ENCODE results near the gene SNTG2. TPM values are rescaled to one million over a fixed set of nuclear protein-coding genes. Genes with fewer than 3 reads are reported as not detected.

SNTG2 gene
- total RNA-seq, 3 donors from 2014 or later (not counting 1 experiment from before 2014, with no cell fraction given): not detected

DNA sequence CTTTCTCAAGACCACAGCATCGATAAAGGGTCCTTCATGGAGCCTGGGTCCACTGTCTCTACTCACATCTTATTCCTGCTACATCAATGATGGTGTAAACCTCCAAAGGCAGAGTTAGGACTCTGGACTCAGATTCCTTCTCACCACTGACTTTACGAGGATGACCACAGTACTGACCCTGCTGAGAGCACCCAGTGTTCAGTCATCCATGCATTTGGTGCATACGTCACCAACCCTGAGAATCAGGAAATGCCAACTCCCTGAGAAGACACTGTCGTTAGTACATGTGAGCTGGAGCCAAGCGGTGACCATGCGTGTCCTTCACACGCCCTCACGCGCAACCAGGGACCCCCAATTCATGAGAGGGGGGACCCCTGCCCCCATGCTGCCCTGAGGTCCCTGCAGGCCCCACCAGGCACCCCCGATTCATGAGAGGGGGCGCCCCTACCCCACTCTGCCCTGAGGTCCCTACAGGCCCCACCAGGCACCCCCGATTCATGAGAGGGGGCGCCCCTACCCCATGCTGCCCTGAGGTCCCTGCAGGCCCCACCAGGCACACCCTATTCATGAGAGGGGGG, 284.2 kb downstream of the SNTG2 start:
- Histone ChIP-seq H3K4me1 (ENCODE audit: control insufficient read depth, insufficient read depth, low read length) (no peaks in the 10 kb centered on the region), H3K27me3 (ENCODE audit: control insufficient read depth, insufficient read depth, low read length) (no peaks in the 10 kb centered on the region), H3K9me3 (ENCODE audit: control insufficient read depth, insufficient read depth, low read length) (no peaks in the 10 kb centered on the region), H3K27ac (ENCODE audit: low read length) (no peak overlapping the region), H3K36me3 (ENCODE audit: control insufficient read depth, insufficient read depth, low read length) (no peaks in the 10 kb centered on the region), H3K4me3 (ENCODE audit: low read length) (no peak overlapping the region)
- DNase-seq (no peak), ATAC-seq (no peak)
- H3K4me3 Mint-ChIP-seq: no peak overlapping the region
- no peaks in the 10 kb centered on the region for H3K9me3 Mint-ChIP-seq
- 92% methylated on average over 11 of the region's 13 CpGs for WGBS (ENCODE audit: insufficient coverage)
- H3K27ac Mint-ChIP-seq: no peak overlapping the region
- no peaks in the 10 kb centered on the region for H3K36me3 Mint-ChIP-seq
- H3K27me3 Mint-ChIP-seq (ENCODE audit: low read depth in 2 of 2): no peaks in the 10 kb centered on the region
- H3K4me1 Mint-ChIP-seq: no peaks in the 10 kb centered on the region
- TF ChIP-seq CTCF (IDR thresholded peaks at IDR 0.05): no peak
- intact Hi-C loops (cut with micrococcal nuclease): no loop called here

DNA sequence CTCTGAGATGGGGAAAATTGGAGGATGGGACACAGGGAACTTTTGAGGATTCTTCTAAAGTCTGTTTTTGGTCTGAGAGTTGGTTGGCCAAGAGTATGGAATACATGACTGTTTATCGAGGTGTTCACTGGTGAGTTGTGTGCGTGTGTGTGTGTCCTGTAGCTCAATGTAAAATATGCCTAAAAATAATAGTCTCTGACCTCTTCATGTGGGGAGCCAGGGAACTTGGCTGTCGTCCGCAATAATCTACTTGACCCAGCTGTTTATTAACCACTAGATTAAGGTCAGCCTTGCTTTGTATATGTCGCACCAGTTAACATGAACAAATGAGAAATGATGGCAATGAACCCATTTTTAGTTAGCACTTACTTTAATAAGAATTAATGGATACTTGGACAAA, 285.2 kb downstream of the SNTG2 start:
- H3K4me3 Mint-ChIP-seq: no peak overlapping the region
- H3K4me1 Mint-ChIP-seq: no peaks in the 10 kb centered on the region
- H3K4me1 ChIP-seq (ENCODE audit: control insufficient read depth, insufficient read depth, low read length): no peaks in the 10 kb centered on the region
- no peak for TF ChIP-seq CTCF (IDR thresholded peaks at IDR 0.05)
- no peaks in the 10 kb centered on the region for H3K9me3 ChIP-seq (ENCODE audit: control insufficient read depth, insufficient read depth, low read length)
- no peaks in the 10 kb centered on the region for H3K36me3 Mint-ChIP-seq
- 92% methylated on average over 4 of the region's 5 CpGs for WGBS (ENCODE audit: insufficient coverage)
- H3K27me3 ChIP-seq (ENCODE audit: control insufficient read depth, insufficient read depth, low read length): no peaks in the 10 kb centered on the region
- no peak overlapping the region for H3K27ac ChIP-seq (ENCODE audit: low read length)
- H3K36me3 ChIP-seq (ENCODE audit: control insufficient read depth, insufficient read depth, low read length): no peaks in the 10 kb centered on the region
- no peaks in the 10 kb centered on the region for H3K9me3 Mint-ChIP-seq
- no peaks in the 10 kb centered on the region for H3K27me3 Mint-ChIP-seq (ENCODE audit: low read depth in 2 of 2)
- DNase-seq (no peak), ATAC-seq (no peak)
- intact Hi-C loops (cut with micrococcal nuclease): no loop called here
- H3K4me3 ChIP-seq (ENCODE audit: low read length): no peak overlapping the region
- H3K27ac Mint-ChIP-seq: no peak overlapping the region

- no peak overlapping the region for H3K4me3 Mint-ChIP-seq
- no peaks in the 10 kb centered on the region for H3K4me1 ChIP-seq (ENCODE audit: control insufficient read depth, insufficient read depth, low read length)
- intact Hi-C loops (cut with micrococcal nuclease): no loop called here
- no peak overlapping the region for H3K27ac Mint-ChIP-seq
- ATAC-seq (no peak), DNase-seq (no peak)
- H3K4me1 Mint-ChIP-seq: no peaks in the 10 kb centered on the region
- no peaks in the 10 kb centered on the region for H3K36me3 Mint-ChIP-seq
- TF ChIP-seq CTCF (IDR thresholded peaks at IDR 0.05): no peak
- no peaks in the 10 kb centered on the region for H3K36me3 ChIP-seq (ENCODE audit: control insufficient read depth, insufficient read depth, low read length)
- no peaks in the 10 kb centered on the region for H3K9me3 Mint-ChIP-seq
- H3K27me3 ChIP-seq (ENCODE audit: control insufficient read depth, insufficient read depth, low read length): no peaks in the 10 kb centered on the region
- no CpG with 5 or more reads among the region's 1 CpG for WGBS (ENCODE audit: insufficient coverage)
- no peak overlapping the region for H3K27ac ChIP-seq (ENCODE audit: low read length)
- no peak overlapping the region for H3K4me3 ChIP-seq (ENCODE audit: low read length)
- H3K27me3 Mint-ChIP-seq (ENCODE audit: low read depth in 2 of 2): no peaks in the 10 kb centered on the region
- no peaks in the 10 kb centered on the region for H3K9me3 ChIP-seq (ENCODE audit: control insufficient read depth, insufficient read depth, low read length)
Measured at GRCh38 chr2:1236606-1237005, 286.0 kb downstream of the SNTG2 start.

DNA sequence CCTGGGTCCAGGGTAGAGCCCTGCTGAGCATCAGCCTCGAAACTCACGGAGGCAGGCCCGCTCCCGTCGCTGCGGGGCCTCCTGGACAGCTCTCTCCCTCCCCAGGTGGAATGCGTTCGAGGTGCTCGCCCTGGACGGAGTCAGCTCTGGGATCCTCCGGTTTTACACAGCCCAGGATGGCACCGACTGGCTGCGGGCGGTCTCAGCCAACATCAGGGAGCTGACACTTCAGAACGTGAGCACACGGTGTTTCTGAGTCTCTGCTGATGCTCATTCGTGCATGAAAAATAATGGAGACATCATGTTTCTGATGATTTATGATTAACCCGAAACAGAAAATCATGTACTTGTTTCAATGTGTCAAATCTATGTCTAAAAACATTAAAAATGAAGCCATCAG, 287.1 kb downstream of the SNTG2 start:
- H3K36me3 ChIP-seq (ENCODE audit: control insufficient read depth, insufficient read depth, low read length): no peaks in the 10 kb centered on the region
- H3K27me3 ChIP-seq (ENCODE audit: control insufficient read depth, insufficient read depth, low read length): no peaks in the 10 kb centered on the region
- ATAC-seq: no peak
- H3K27me3 Mint-ChIP-seq (ENCODE audit: low read depth in 2 of 2): no peaks in the 10 kb centered on the region
- H3K4me3 ChIP-seq (ENCODE audit: low read length): no peak overlapping the region
- no peaks in the 10 kb centered on the region for H3K4me1 Mint-ChIP-seq
- H3K9me3 Mint-ChIP-seq: no peaks in the 10 kb centered on the region
- H3K27ac ChIP-seq (ENCODE audit: low read length): no peak overlapping the region
- H3K36me3 Mint-ChIP-seq: no peaks in the 10 kb centered on the region
- TF ChIP-seq CTCF (IDR thresholded peaks at IDR 0.05): no peak
- H3K27ac Mint-ChIP-seq: no peak overlapping the region
- H3K4me1 ChIP-seq (ENCODE audit: control insufficient read depth, insufficient read depth, low read length): no peaks in the 10 kb centered on the region
- WGBS (ENCODE audit: insufficient coverage): 87% methylated on average over 18 of the region's 18 CpGs
- no peaks in the 10 kb centered on the region for H3K9me3 ChIP-seq (ENCODE audit: control insufficient read depth, insufficient read depth, low read length)
- H3K4me3 Mint-ChIP-seq: no peak overlapping the region
- intact Hi-C loops (cut with micrococcal nuclease): no loop called here
- DNase-seq: no peak

Data from natural killer cell (primary cell).